Lung microvascular endothelial cell (primary cell): ENCODE data around the gene ISOC2. TPM values are rescaled to one million over a fixed set of nuclear protein-coding genes. Genes with fewer than 3 reads are reported as not detected.

Experiments
- DNase-seq, 2 donors: peaks; one replicate each; pipeline versions ENCODE4 v3.0.0 to v3.0.0-alpha.2; 2010; ENCODE audit warnings: low read depth in 2 of 2
- total RNA-seq: library from RNA; depleted of rRNA; stranded (reverse); fragments of >200 nt; gene quantifications from 2 replicates; pipeline ENCODE4 v1.2.1, GENCODE V29; 2014

The ISOC2 gene
- total RNA-seq, 1 donor from 2014 or later: 60.7 TPM

DNA sequence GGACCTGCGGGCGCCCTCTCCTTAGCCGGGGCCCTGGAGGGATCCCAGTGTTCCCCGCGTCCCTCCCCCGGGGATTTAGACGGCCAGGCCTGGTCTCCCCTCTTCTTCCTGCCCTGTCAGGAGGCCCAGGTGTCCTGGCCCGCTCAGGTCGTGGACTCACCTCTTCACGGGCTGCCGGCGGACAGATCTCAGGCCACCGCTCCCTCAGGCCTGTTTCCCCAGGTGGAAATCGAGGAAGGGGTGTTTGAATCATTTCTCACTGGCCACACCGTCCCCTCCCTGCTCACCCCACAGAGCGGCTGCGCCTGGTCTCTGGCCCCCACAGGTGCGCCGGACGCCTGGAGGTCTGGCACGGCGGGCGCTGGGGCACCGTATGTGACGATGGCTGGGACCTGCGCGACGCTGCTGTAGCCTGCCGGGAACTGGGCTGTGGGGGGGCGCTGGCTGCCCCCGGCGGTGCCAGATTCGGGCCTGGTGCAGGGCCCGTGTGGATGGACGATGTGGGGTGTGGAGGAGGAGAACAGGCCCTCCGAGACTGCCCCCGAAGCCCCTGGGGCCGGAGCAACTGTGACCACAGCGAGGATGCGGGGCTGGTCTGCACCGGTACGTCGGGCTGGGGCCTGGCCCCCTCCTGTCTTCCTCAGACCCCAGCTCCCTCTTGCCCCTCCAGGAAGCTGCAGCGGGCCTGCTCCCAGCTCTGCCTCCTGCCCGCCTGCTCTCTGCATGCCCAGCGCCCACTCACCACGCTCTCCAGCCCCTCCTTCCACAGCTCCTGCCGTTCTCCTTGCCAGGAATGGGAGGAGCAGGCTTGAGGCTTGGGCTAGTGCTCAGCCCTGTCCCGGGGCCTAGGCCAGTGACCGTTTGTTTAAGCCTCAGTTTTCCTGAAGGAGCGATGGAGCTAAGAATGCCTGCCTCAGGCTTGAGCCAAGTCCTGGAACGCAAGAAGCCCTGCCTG, 29.3 kb upstream of the ISOC2 start:
- no peak for DNase-seq

GRCh38 chr19:55489711-55490477, 28.5 kb upstream of the ISOC2 start:
- DNase-seq: no peak

- DNase-seq: no peak
These were observed 27.7 kb upstream of the ISOC2 start for GRCh38 chr19:55488986-55489710.

- no peak for DNase-seq
These were observed 26.7 kb upstream of the ISOC2 start, which contains the start of gene SSC5D for GRCh38 chr19:55487924-55488687. SSC5D (plus strand) TSS chr19:55488436; CDS start chr19:55488590, 154 bp downstream.

DNA sequence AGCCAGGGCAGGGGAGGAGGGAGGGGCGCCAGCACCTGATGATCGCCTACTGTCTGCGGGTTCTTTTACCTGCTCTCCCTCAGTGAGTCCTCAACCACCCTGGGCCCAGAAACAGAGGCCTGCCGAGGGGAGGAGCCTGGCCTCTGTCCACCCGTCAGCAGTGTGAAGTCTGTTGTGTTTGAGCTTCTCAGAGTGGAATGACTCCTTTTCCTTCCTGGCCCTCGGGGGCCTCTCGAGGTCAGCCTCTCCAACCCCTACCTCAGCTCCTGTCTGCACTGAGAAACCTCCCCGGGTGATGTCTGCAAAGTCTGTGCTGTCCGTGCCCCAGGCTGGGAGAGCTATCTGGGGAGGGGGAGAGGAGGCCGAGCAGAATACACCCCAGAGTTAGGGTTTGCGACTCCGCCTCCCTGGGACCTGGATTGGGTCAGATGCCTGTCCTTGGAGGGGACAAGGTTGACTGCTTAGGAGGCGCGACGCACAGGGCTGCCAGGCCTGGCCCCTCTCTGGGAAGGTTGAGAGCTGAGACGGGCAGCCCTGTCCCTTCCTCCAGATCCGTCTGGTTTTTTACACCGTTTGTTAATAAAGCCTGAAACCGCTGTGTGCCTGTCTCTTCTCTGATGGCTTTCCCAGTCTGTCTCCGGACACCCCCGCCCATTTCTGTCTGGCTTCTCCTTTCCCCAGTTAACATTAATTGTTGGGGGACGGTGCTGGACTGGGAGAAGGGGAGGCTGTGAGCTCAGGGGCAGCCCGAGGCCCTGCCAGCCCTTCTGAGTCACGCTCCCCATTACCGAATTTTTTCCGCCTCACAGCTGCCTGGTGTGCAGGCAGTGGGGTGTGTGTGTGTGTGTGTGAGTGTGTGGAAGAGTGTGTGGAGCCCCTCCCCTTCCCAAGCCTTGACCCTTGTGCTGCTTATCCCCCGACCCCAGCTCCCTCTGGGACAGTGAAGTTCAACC, 25.8 kb upstream of the ISOC2 start:
- DNase-seq: peak; percentile 91 to 93

DNA sequence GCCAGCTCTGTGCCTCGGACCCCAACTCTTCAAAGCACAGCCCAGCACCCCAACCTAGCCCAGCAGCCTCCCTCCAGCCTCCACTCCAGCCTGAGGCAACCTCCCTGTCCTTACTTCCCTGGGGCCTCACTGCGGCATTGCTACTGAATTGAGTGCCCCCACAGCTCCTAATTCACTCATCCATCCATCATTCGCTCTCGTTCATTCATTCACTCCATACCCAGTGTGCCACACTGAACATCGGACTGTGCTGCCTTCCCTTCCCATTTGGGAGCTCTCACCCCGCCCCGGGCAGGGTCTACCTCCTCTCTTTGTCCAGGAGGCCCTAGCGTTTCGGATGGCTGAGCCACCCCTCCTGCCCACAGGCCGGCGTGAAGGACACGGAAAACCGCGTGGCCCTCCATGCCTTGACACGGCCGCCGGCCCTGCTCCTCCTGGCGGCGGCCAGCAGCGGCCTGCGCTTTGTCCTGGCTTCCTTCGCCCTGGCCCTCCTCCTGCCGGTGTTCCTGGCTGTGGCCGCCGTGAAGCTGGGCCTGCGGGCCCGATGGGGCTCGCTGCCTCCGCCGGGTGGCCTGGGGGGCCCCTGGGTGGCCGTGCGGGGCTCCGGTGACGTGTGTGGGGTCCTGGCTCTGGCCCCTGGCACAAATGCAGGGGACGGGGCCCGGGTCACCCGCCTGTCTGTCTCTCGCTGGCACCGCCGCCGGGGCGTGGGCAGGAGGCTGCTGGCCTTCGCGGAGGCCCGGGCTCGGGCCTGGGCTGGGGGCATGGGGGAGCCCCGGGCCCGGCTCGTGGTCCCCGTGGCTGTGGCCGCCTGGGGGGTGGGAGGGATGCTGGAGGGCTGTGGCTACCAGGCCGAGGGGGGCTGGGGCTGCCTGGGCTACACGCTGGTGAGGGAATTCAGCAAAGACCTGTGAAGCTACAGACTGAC, 24.9 kb upstream of the ISOC2 start:
- no peak for DNase-seq

GRCh38 chr19:55485439-55486011, 24.1 kb upstream of the ISOC2 start:
- DNase-seq: no peak

DNA sequence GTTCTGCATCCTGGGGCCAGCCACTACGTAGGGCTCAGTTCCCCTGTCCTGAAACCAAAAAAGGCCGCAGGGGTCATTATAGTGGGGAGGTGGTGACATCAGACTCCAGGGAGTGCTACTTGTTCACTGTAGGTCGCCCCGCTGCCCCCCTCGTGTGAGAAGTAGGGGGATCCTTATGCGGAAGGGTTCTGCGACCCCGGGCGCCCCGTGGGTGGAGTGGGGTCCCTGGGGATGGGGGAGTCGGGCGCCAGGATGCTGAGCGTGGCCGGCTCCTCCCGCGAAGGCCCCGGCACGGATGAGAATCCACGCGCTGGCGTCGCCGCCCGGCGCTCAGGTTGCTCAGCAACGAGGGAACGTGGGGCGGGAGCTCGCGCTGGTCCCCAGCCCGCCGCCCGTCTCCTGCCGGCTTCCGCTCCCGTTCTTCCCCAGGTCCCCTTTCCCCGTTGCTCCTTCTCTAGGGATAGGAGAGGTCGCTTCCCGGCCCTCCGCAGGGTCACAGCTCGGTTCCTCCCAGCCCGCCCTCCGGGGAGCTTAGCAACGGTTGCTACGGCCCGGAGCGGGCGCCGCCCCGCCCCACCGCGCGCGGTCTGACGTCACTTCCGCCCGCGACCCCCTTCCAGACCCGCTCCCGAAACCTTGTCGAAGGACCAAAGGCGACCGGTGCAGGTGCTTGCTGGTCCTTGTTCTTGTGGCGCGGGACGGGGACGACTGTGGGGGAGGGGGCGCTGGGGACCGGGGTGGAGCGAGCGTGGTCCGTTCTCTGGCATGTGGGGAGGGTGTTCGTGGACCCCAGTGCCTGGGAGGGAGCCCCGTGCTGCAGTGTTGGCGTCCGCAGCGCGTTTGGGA, 23.4 kb upstream of the ISOC2 start, which contains the start of gene NAT14:
Gene NAT14, plus strand, starts transcription at position 596 of the 846 bp plus-strand sequence. CDS start 521 bp downstream, outside the sequence.
- peak; percentile 50 to 69 for DNase-seq

- DNase-seq: no peak
These were observed 22.5 kb upstream of the ISOC2 start for GRCh38 chr19:55483706-55484592.

DNA sequence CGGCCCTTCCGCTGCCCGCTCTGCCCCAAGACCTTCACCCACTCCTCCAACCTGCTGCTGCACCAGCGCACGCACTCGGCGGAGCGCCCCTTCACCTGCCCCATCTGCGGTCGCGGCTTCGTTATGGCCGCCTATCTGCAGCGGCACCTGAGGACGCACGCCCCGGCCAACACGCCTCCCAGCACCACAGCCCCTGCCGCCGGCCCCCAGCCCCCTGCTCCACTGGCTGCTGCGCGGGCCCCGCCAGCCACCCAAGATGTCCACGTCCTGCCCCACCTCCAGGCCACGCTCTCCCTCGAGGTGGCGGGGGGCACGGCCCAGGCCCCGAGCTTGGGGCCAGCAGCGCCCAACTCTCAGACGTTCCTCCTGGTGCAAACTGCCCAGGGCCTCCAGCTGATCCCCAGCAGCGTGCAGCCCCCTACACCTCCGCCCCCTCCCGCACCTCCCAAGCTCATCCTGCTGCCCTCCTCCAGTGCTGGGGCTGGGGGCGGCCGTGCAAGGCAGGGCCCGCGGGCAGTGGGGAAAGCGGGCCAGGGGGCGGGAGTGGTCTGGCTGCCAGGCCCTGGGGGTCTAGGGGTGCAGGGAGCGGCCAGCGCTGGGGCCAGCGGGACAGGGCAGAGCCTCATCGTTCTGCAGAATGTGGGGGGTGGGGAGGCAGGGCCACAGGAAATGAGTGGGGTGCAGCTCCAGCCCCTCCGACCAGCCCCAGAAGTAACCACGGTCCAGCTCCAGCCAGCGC, 21.7 kb upstream of the ISOC2 start:
- no peak for DNase-seq

DNA sequence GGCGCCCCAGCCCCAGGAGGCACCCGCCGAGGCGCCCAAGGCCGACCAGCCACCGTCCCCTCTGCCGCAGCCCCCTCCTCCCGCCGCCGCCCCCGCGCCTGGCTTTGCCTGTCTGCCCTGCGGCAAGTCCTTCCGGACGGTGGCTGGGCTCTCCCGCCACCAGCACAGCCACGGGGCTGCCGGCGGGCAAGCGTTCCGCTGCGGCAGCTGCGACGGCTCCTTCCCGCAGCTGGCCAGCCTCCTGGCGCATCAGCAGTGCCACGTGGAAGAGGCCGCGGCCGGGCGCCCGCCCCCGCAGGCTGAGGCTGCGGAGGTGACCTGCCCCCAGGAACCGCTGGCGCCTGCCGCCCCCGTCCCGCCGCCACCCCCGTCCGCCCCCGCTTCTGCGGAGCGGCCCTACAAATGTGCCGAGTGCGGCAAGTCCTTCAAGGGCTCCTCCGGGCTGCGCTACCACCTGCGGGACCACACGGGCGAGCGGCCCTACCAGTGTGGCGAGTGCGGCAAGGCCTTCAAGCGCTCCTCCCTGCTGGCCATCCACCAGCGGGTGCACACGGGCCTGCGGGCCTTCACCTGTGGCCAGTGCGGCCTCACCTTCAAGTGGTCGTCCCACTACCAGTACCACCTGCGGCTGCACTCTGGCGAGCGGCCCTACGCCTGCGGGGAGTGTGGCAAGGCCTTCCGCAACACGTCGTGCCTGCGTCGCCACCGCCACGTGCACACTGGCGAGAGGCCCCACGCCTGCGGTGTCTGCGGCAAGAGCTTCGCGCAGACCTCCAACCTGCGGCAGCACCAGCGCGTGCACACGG, 20.9 kb upstream of the ISOC2 start:
- no peak for DNase-seq

GRCh38 chr19:55481794-55482155, 20.3 kb upstream of the ISOC2 start:
- no peak for DNase-seq

- DNase-seq: no peak
These were observed 19.8 kb upstream of the ISOC2 start for GRCh38 chr19:55481148-55481793.
